HepG2 (cell line): ENCODE results near the gene ID3.

Experiments
- ARID2 ChIP-seq: sonication (generic); formaldehyde crosslinking; IDR thresholded peaks from 2 replicates; pipeline ENCODE4 v1.8.1; 2022; ENCODE audit warnings: mild to moderate bottlenecking, missing genetic modification reagents, borderline replicate concordance
- IRF2 ChIP-seq: IDR thresholded peaks from 2 replicates; pipeline ENCODE4 v1.6.1; 2018; ENCODE audit warnings: missing genetic modification reagents, missing compliant biosample characterization
- MYC ChIP-seq: sonication (generic); formaldehyde crosslinking; IDR thresholded peaks from 2 replicates; pipeline ENCODE4 v1.9.0; 2021; ENCODE audit warnings: missing genetic modification reagents, borderline replicate concordance
- POLR2AphosphoS5 ChIP-seq: IDR thresholded peaks from 2 replicates; pipeline ENCODE4 v1.6.1; 2012; ENCODE audit warnings: low read depth, low read length
- TAF1 ChIP-seq: sonication (generic); formaldehyde crosslinking; IDR thresholded peaks from 2 replicates; pipeline ENCODE4 v1.4.0; 2020; ENCODE audit warnings: missing genetic modification reagents
- TBX3 ChIP-seq: fragments of 450-650 bp; IDR thresholded peaks from 2 replicates; pipeline ENCODE4 v1.6.1; 2017; ENCODE audit warnings: antibody characterized with exemption, mild to moderate bottlenecking, inconsistent platforms, borderline replicate concordance
- TCF12 ChIP-seq, 2 experiments: fragments of 450-650 bp in 1 of 2; sonication (generic) in 1 of 2; formaldehyde crosslinking in 1 of 2; IDR thresholded peaks; 2 replicates each; pipeline versions ENCODE4 v1.6.1 to v1.8.0; 2017 to 2022; ENCODE audit warnings: antibody characterized with exemption in 1 of 2, mild to moderate bottlenecking in 1 of 2, missing genetic modification reagents in 1 of 2, moderate library complexity in 1 of 2
- ZBTB40 ChIP-seq, 2 experiments: fragments of 450-650 bp in 1 of 2; sonication (generic) in 1 of 2; formaldehyde crosslinking in 1 of 2; IDR thresholded peaks; 2 replicates each; pipeline versions ENCODE4 v1.6.1 to v1.8.0; 2016 to 2022; ENCODE audit warnings: antibody characterized with exemption in 1 of 2, mild to moderate bottlenecking in 1 of 2, missing genetic modification reagents in 1 of 2
- ZFP36L2 ChIP-seq: sonication (generic); formaldehyde crosslinking; IDR thresholded peaks from 2 replicates; pipeline ENCODE4 v1.4.0; 2020; ENCODE audit warnings: missing genetic modification reagents
- ZKSCAN1 ChIP-seq: fragments of 150-350 bp; IDR thresholded peaks from 2 replicates; pipeline ENCODE4 v1.6.1; 2014; ENCODE audit warnings: low read length
- ZNF205 ChIP-seq: IDR thresholded peaks from 2 replicates; pipeline ENCODE4 v1.6.1; 2018; ENCODE audit warnings: missing biosample characterization, missing genetic modification reagents
- ZNF263 ChIP-seq: sonication (generic); formaldehyde crosslinking; IDR thresholded peaks from 2 replicates; pipeline ENCODE4 v1.4.0; 2020; ENCODE audit warnings: missing genetic modification reagents
- ZNF841 ChIP-seq: sonication (generic); formaldehyde crosslinking; IDR thresholded peaks from 2 replicates; pipeline ENCODE4 v1.8.1; 2023; ENCODE audit warnings: missing genetic modification reagents, borderline replicate concordance

DNA sequence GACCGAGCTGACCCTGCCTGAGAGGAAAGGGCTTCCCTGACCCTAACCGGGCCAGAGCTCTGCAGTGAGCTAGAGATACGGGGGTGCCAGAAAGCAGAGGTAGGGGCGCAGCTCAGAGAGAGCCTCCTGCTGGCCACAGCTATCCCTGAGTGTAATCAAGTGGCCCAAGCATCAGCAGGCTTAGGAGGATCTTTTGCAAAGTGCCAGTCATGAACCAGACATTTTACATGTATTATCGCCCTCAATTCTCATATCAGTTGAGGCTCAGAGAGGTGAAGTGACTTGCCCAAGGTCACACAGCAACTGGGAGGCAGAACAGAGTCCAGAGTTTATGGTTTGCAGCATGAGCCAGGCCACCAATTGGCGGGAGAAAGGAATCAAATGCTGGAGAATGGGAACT is 7.0 kb upstream of the ID3 start:
- TF ChIP-seq ZNF263 (CRISPR knock-in tag) (no peak), TBX3 (no peak), POLR2AphosphoS5 (no peak), TCF12 (IDR thresholded peaks at IDR 0.05) (no peak), TCF12 (CRISPR knock-in tag; IDR thresholded peaks at IDR 0.05) (no peak), ZNF205 (CRISPR knock-in tag) (no peak), TAF1 (CRISPR knock-in tag) (no peak), ZKSCAN1 (no peak), ZBTB40 (IDR thresholded peaks at IDR 0.05) (no peak), ZBTB40 (CRISPR knock-in tag; IDR thresholded peaks at IDR 0.05) (no peak), IRF2 (CRISPR knock-in tag) (no peak), ARID2 (no peak), ZFP36L2 (CRISPR knock-in tag) (no peak), ZNF841 (CRISPR knock-in tag) (no peak), MYC (CRISPR knock-in tag) (no peak)
